WERI-Rb-1 (cell line): Measurements from ENCODE around the gene TUBB4B.

Experiments used
- DNase-seq: peaks from one replicate; pipeline ENCODE4 v3.0.0-alpha.2; 2020
- H3K27ac ChIP-seq: fragments of 250-450 bp; sonication (Bioruptor Pico); 2 replicates; pipeline ENCODE4 v1.5.1; 2020; ENCODE audit warnings: mild to moderate bottlenecking, moderate library complexity
- H3K27me3 ChIP-seq: fragments of 250-450 bp; sonication (Bioruptor Pico); 2 replicates; pipeline ENCODE4 v1.5.1; 2021; ENCODE audit warnings: mild to moderate bottlenecking, low read depth, moderate library complexity; ENCODE audit not compliant: insufficient read depth, severe bottlenecking
- H3K36me3 ChIP-seq: fragments of 250-450 bp; sonication (Bioruptor Pico); 2 replicates; pipeline ENCODE4 v1.5.1; 2020; ENCODE audit warnings: mild to moderate bottlenecking, moderate library complexity
- H3K4me3 ChIP-seq: 2 replicates; pipeline ENCODE4 v1.5.1; 2011; ENCODE audit warnings: low read depth, mild to moderate bottlenecking, control low read depth, low read length
- H3K9me3 ChIP-seq: fragments of 250-450 bp; sonication (Bioruptor Pico); 2 replicates; pipeline ENCODE4 v1.5.1; 2021; ENCODE audit warnings: mild to moderate bottlenecking, moderate library complexity; ENCODE audit not compliant: severe bottlenecking
- TF ChIP-seq, protein P1 (sequence below): IDR thresholded peaks from 2 replicates; pipeline ENCODE4 v1.5.1; 2011; ENCODE audit warnings: low read depth, mild to moderate bottlenecking, control low read depth, inconsistent platforms, low read length

TUBB4B gene

DNA sequence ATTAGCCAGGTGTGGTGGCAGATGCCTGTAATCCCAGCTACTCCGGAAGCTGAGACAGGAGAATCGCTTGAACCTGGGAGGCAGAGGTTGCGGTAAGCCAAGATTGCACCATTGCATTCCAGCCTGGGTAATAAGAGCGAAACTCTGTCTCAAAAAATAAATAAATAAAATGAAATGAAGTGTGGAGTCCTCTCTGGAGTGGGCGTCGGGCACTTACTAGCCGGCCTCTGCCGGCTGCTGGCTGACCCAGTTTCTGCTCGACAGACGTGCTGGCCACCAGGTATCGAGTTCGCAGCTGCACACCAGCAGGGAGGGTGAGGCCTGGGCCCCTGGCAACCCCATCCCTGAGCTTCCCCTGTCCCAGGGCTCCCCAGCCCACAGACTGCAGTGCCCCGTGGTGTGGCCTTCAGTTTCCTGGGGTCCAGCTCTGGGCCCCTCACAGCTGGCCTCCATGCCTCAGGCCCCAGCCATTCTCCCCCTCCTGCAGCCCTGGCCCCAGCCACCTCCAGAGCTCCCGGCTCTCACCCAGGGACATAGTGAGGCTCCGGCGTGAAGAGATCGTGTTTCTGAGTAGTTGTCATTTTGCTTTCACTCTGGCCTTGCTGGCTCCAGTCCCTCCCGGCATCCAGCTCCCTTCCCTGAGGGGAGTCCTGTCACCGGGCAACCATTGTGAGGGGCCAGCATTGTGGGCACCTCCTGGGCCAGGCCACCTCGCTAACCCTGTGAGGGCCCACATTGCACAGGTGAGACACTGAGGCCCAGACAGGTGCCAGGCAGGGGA is 6.2 kb downstream of the TUBB4B start:
- peaks cover 15% of the 10 kb centered on the region for H3K36me3 ChIP-seq

DNA sequence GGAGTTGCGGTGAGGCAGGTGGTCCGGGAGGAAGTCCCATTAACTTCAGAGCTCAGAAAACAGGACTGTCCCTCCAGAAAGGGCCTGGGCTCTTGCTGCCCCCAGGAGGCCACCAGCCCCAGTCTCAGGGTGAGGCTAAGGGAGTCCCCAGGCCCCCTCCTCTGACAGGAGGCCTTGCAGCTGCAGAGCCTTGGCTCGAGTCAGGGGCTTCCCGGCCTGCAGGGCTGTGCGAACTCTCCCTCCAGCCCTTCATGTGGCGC is 6.8 kb downstream of the TUBB4B start:
- no peak overlapping the region for H3K27ac ChIP-seq
- peaks cover 10% of the 10 kb centered on the region for H3K36me3 ChIP-seq
- H3K27me3 ChIP-seq, result no peaks in the 10 kb centered on the region
- H3K4me3 ChIP-seq, result no peak overlapping the region
- H3K9me3 ChIP-seq, result no peaks in the 10 kb centered on the region
- no peak for DNase-seq
- TF ChIP-seq, protein P1, sequence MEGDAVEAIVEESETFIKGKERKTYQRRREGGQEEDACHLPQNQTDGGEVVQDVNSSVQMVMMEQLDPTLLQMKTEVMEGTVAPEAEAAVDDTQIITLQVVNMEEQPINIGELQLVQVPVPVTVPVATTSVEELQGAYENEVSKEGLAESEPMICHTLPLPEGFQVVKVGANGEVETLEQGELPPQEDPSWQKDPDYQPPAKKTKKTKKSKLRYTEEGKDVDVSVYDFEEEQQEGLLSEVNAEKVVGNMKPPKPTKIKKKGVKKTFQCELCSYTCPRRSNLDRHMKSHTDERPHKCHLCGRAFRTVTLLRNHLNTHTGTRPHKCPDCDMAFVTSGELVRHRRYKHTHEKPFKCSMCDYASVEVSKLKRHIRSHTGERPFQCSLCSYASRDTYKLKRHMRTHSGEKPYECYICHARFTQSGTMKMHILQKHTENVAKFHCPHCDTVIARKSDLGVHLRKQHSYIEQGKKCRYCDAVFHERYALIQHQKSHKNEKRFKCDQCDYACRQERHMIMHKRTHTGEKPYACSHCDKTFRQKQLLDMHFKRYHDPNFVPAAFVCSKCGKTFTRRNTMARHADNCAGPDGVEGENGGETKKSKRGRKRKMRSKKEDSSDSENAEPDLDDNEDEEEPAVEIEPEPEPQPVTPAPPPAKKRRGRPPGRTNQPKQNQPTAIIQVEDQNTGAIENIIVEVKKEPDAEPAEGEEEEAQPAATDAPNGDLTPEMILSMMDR, result no peak

More for the DNA sequence above, 6.2 kb downstream of the TUBB4B start:
- H3K4me3 ChIP-seq, result no peak overlapping the region
- no peaks in the 10 kb centered on the region for H3K27me3 ChIP-seq
- no peaks in the 10 kb centered on the region for H3K9me3 ChIP-seq
- TF ChIP-seq, protein P1, result no peak
- H3K27ac ChIP-seq, result no peak overlapping the region
- DNase-seq, result no peak

DNA sequence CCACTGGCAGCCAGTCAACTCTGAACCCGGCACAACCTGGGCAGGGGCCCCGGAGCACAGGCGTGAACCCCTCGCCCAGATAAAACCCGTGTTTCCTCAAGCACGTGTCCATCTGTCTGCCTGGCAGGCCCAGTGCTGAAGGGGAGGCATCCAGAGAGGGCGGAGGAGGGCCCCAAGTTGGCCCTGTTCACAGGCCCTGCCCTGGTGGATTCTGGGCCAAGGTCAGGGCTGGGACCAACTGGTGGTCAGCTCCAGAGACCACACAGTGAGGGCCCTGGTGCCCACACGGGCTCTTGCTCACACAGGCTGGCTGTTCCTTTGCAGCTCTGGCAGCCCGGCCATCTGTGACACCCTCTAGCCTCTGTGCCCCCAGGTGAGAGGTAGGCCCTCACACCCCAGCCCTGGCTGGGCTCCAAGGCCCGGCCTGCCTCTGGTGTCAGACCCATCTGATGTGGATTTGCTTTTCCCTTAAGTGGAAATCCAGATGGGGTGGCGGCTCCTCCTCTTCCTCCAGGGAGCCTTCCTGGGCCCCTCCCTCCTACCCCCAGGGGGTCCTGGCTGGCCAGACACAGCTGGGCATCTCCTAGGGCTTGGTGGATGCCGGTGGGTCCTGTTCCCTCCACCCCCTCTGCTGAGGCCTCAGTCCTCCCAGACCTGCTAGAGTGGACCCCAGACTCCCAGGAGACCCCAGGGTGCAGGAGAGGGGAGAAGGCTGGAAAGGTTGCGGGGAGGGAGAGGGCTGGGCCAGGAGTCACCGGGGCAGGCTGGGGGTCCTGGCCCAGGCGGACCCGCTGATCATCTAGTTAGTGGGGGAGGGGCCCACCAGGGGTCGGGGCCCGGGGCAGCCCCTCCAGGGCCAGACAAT is 9.5 kb downstream of the TUBB4B start:
- Histone ChIP-seq H3K27me3 (no peaks in the 10 kb centered on the region), H3K4me3 (no peak overlapping the region), H3K9me3 (no peaks in the 10 kb centered on the region), H3K36me3 (no peaks in the 10 kb centered on the region), H3K27ac (no peak overlapping the region)
- TF ChIP-seq, protein P1, result no peak
- no peak for DNase-seq

DNA sequence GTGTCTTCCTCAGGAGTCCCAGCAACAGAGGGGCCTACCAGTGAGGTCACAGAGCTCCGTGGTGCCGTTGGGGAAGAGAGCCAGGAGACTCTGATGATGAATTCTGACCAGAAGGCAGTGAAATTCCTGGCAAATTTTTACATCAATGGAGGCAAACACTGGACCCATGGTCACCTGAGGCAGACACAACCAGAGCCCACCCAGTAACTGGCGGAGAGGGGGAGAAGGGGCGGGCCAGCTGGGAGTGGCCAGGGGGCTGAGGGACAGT is 10.0 kb downstream of the TUBB4B start, which contains the start of gene STPG3:
Gene STPG3 (plus strand): TSS at position 93 of the 268 bp plus-strand sequence. CDS start 1 bp downstream, at position 94.
- Histone ChIP-seq H3K4me3 (no peak within 1 kb of the TSS), H3K9me3 (no peaks in the 10 kb centered on the region), H3K36me3 (no peaks in the 10 kb centered on the region; the same call in 1 of the 2 replicates), H3K27me3 (no peaks in the 10 kb centered on the region), H3K27ac (no peak within 1 kb of the TSS)
- no peak for DNase-seq
- TF ChIP-seq, protein P1, result no peak

DNA sequence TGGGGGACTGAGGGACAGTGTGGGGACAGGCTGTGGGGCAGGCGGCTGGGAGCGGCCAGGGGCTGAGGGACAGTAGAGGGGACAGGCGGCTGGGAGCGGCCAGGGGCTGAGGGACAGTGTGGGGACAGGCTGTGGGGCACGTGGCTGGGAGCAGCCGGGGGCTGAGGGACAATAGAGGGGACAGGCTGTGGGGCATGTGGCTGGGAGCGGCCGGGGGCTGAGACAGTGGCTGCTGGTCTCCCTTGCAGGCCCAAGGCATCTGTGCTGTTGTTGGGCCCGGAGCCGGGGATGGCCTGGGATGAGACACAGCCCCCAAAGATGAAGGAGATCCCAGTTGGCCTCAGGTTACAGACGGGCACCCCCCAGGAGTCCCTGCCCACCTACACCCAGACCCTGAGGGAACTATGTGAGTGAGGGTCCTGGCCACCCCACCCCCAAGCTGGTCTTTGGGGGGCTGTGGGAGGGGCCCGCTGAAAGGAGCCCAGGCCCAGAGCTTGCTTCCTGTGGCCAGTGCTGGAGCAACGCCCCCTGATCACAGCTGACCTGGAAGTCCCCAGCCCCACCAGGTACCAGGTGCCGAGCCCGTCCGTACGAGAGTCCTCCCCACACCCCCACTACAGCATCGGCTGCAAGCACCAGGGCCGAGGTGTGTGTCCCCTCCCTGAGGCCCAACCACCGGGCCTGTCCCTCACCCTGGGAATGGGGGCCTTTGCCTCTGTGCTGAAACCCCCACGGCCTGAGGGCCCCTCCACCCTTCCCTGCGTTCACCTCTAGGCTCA is 10.6 kb downstream of the TUBB4B start:
- H3K4me3 ChIP-seq, result no peak overlapping the region
- H3K27me3 ChIP-seq, result no peaks in the 10 kb centered on the region
- H3K27ac ChIP-seq, result no peak overlapping the region
- H3K36me3 ChIP-seq, result peaks cover 3% of the 10 kb centered on the region; the same call in 1 of the 2 replicates
- H3K9me3 ChIP-seq, result no peaks in the 10 kb centered on the region
- TF ChIP-seq, protein P1, result no peak
- no peak for DNase-seq
